Heart left ventricle (tissue), 16 donors: ENCODE results near the gene PFKFB3. TPM values are rescaled to one million over a fixed set of nuclear protein-coding genes. Genes with fewer than 3 reads are reported as not detected.
"Not testable (repeated sequence)": the region's sequence is repeated elsewhere in the genome, so short reads cannot be mapped to it uniquely, and the experiment has no call there.

Experiments used
- ATAC-seq, 4 donors: fragments of 200-7000 bp; cut with Tn5 transposase; one replicate each; pipeline ENCODE4 v1.9.1; 2020 to 2022; ENCODE audit warnings: moderate library complexity in 4 of 4, mild to moderate bottlenecking in 3 of 4, moderate number of reproducible peaks in 1 of 4
- DNase-seq, 5 donors: peaks; one replicate each; pipeline ENCODE4 v3.0.0-alpha.2; 2020
- H3K27ac ChIP-seq, 12 donors: fragments of 200-600 bp; sonication (generic) in 4 of 12; one replicate each; pipeline versions ENCODE4 v1.5.0 to v1.8.0; 2016 to 2022; ENCODE audit warnings: mild to moderate bottlenecking in 2 of 12
- H3K27me3 ChIP-seq, 9 donors: fragments of 200-600 bp; sonication (generic) in 2 of 9; one replicate each; pipeline versions ENCODE4 v1.5.1 to v1.8.0; 2016 to 2022; ENCODE audit warnings: mild to moderate bottlenecking in 3 of 9
- H3K36me3 ChIP-seq, 9 donors: fragments of 200-600 bp; sonication (generic) in 2 of 9; one replicate each; pipeline versions ENCODE4 v1.5.0 to v1.8.0; 2018 to 2022; ENCODE audit warnings: mild to moderate bottlenecking in 2 of 9
- H3K4me1 ChIP-seq, 12 donors: fragments of 200-600 bp; sonication (generic) in 4 of 12; one replicate each; pipeline versions ENCODE4 v1.5.0 to v1.8.0; 2016 to 2022; ENCODE audit warnings: mild to moderate bottlenecking in 3 of 12
- H3K4me3 ChIP-seq, 12 donors: fragments of 200-600 bp; sonication (generic) in 4 of 12; one replicate each; pipeline versions ENCODE4 v1.5.0 to v1.8.0; 2017 to 2022; ENCODE audit warnings: mild to moderate bottlenecking in 9 of 12, moderate library complexity in 4 of 12
- H3K9me3 ChIP-seq, 12 donors: fragments of 200-600 bp; sonication (generic) in 4 of 12; one replicate each; pipeline versions ENCODE4 v1.5.0 to v1.8.0; 2016 to 2022; ENCODE audit warnings: mild to moderate bottlenecking in 1 of 12
- POLR2A ChIP-seq, 2 donors: fragments of 450-650 bp; IDR thresholded peaks; one replicate each; pipeline ENCODE4 v1.6.1; 2017; ENCODE audit warnings: antibody characterized with exemption in 2 of 2, mild to moderate bottlenecking in 2 of 2, moderate library complexity in 2 of 2
- WGBS, 4 donors: extraction: QIAGEN DNeasy Blood & Tissue Kit in 2 of 4; methylation state at CpG; one replicate each; pipeline versions ENCODE4 v1.1.5 to v1.1.7; 2013 to 2018; 5-methylcytosine and 5-hydroxymethylcytosine counted together
- intact Hi-C, 10 donors: fragments of 100-400 bp; cut with DNase I; formaldehyde crosslinking; loops; one replicate each; pipeline versions ENCODE4 v1.11.1 to v1.14.2; 2022
- polyA plus RNA-seq, 2 donors: library from polyadenylated mRNA; stranded (reverse); fragments of 200-250 nt; gene quantifications; one replicate each; pipeline ENCODE4 v1.2.3, GENCODE V29; 2013
- total RNA-seq, 9 donors: library from RNA; depleted of rRNA in 2 of 9; stranded (reverse); fragments of >200 nt in 2 of 9; fragmentation: NEBNext Ultra II Directional in 3 of 9; extraction: Animal tissue kit (Norgen Biotek cat#: 25700) in 3 of 9; gene quantifications; one replicate each; pipeline versions ENCODE4 v1.1.0 to v1.2.4, GENCODE V29; 2016 to 2023
- TF ChIP-seq, protein P1 (sequence below), 12 donors: fragments of 200-600 bp; sonication (generic) in 4 of 12; IDR thresholded peaks; one replicate each; pipeline versions ENCODE4 v1.5.0 to v1.8.0; 2018 to 2022; ENCODE audit warnings: antibody characterized with exemption in 12 of 12, mild to moderate bottlenecking in 5 of 12
- donor health status: ischemic (EF 13 %, LVEDD 7.1; RV severe dilation, severe dysfunction).
- donor health status: healthy with polysubstance abuse.
- donor health status: DM: no; HTN: yes; CAD: no.
- donor health status: DM: no; HTN: no; CAD: no.
- donor health status: ischemic (EF 25% LVEDD 6.9; RV normal size, moderate dysfunction).
- donor health status: ischemic (EF 25% LVEDD 5.7; RV mildly dilated, moderate dysfunction).
- donor health status: healthy.
- donor health status: DM: yes; HTN: yes; CAD: no.
- donor health status: ischemic (EF 35%, LVEDD 5.7; RV mildly dilated, moderate dysfunction).
- donor health status: nonischemic (EF 11% LVEDD 7.7; RV severe dilation, severe dysfunction).
- donor health status: DM: yes; HTN: yes; CAD: no.
- donor health status: PGD.
- donor health status: ischemic (EF 29% LVEDD 5.4; RV normal size, mild dysfunction).
- donor health status: nonischemic (EF 23%, LVEDD 6.1; RV moderate dilation, normal function).

The PFKFB3 gene
- total and polyA plus RNA-seq, 11 donors, result 6.2 to 53.1 (median 13.4) TPM

DNA sequence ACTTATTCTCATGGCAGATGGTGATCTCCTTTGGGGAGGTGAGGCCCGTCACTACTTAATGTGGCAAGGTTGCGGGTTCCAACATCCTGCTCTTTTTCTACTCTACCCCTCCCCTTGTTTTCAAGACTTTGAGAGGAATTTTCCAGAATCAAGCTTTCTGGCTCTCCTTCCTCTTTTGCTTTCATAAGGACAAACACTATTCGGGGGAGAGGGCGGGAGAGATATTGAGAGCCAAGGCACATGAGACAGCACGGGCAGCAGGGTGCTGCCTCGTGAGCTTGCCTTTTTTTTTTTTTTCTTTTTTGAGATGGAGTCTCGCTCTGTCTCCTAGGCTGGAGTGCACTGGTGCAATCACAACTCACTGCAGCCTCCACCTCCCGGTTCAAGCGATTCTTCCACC, 6.9 kb upstream of the PFKFB3 start:
- Histone ChIP-seq H3K27me3 (no peaks in the 10 kb centered on the region), H3K27ac (peak overlapping the region in 10 of 12 donors; percentile 20 to 84 (median 46)), H3K4me1 (peaks cover 0 to 78% (median 13%) of the 10 kb centered on the region in 12 donors), H3K36me3 (no peaks in the 10 kb centered on the region), H3K4me3 (no peak overlapping the region), H3K9me3 (no peaks in the 10 kb centered on the region)
- TF ChIP-seq, protein P1, sequence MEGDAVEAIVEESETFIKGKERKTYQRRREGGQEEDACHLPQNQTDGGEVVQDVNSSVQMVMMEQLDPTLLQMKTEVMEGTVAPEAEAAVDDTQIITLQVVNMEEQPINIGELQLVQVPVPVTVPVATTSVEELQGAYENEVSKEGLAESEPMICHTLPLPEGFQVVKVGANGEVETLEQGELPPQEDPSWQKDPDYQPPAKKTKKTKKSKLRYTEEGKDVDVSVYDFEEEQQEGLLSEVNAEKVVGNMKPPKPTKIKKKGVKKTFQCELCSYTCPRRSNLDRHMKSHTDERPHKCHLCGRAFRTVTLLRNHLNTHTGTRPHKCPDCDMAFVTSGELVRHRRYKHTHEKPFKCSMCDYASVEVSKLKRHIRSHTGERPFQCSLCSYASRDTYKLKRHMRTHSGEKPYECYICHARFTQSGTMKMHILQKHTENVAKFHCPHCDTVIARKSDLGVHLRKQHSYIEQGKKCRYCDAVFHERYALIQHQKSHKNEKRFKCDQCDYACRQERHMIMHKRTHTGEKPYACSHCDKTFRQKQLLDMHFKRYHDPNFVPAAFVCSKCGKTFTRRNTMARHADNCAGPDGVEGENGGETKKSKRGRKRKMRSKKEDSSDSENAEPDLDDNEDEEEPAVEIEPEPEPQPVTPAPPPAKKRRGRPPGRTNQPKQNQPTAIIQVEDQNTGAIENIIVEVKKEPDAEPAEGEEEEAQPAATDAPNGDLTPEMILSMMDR (IDR thresholded peaks at IDR 0.05), result no peak
- no peak for TF ChIP-seq POLR2A (IDR thresholded peaks at IDR 0.05)
- intact Hi-C loops, result no loop called here
- ATAC-seq (peak in 3 of 4 donors; percentile 16 to 47 (median 18)), DNase-seq (peak in 2 of 5 donors; percentile 39 to 54)
- 65 to 85% (median 76%) methylated on average over 9 of the region's 9 CpGs for WGBS, 4 donors

DNA sequence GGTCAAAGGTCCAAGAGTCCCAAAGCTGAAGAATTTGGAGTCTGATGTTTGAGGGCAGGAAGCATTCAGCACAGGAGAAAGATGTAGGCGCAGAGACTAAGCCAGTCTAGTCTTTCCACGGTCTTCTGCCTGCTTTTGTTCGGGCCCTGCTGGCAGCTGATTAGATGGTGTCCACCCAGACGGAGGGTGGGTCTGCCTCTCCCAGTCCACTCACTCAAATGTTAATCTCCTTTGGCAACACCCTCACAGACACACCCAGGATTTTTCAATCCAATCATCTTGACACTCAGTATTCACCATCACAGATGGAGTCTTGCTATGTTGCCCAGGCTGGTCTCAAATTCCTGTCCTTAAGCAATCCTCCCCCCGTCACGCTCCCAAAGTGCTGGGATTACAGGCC, 6.2 kb upstream of the PFKFB3 start:
- 82 to 94% (median 90%) methylated on average over 6 of the region's 6 CpGs for WGBS, 4 donors
- H3K4me3 ChIP-seq, H3K36me3 ChIP-seq, H3K27me3 ChIP-seq, H3K9me3 ChIP-seq, ATAC-seq, intact Hi-C loops: not testable (repeated sequence)
- peak overlapping the region in 5 of 12 donors; percentile 20 to 84 (median 53) for H3K27ac ChIP-seq
- peaks cover 0 to 74% (median 11%) of the 10 kb centered on the region in 12 donors for H3K4me1 ChIP-seq
- peak in 1 of 5 donors; percentile 12 for DNase-seq

DNA sequence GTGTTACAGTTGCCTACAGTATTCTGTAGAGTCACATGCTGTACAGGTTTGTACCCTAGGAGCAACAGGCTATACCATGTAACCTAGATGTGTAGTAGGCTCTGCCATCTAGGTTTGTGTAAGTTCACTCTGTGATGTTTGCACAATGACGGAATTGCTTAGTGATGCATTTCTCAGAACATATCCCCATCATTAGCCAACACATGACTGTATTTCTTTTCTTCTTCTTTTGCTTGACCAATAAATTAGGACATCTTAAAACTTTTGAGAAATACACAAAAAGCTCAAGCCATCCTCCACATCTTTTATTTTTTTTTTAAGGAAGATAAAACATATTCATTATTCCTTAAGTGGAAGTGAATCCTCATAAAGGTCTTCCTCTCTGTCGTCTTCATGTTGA, 5.4 kb upstream of the PFKFB3 start:
- Histone ChIP-seq H3K27ac (peak overlapping the region in 2 of 12 donors; percentile 53 to 84), H3K27me3 (no peaks in the 10 kb centered on the region), H3K9me3 (no peaks in the 10 kb centered on the region), H3K4me1 (peaks cover 0 to 78% (median 14%) of the 10 kb centered on the region in 12 donors), H3K36me3 (no peaks in the 10 kb centered on the region), H3K4me3 (no peak overlapping the region)
- peak in 1 of 5 donors; percentile 2 for DNase-seq
- WGBS, 4 donors, result 74 to 83% (median 80%) methylated on average over 2 of the region's 2 CpGs
- intact Hi-C loops, result no loop called here
- no peak for TF ChIP-seq POLR2A (IDR thresholded peaks at IDR 0.05)
- TF ChIP-seq, protein P1 (IDR thresholded peaks at IDR 0.05), result no peak
- no peak for ATAC-seq

DNA sequence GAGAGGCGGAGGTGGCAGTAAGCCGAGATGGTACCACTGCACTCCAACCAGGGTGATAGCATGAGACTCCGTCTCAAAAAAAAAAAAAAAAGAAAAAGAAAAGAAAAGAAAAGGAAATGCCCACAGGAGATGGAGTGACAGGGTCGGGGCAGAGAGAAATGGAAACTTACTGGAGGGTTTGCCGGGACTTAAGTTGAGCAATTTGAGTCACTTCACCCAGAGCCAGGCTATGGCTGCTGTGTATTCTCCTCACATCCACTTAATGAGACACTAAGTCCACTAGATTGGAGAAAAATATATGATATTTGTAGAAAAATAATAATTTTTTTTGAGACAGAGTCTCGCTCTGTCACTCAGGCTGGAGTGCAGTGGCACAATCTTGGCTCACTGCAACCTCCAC, 4.6 kb upstream of the PFKFB3 start:
- Histone ChIP-seq H3K4me1 (peaks cover 0 to 74% (median 18%) of the 10 kb centered on the region in 12 donors), H3K36me3 (no peaks in the 10 kb centered on the region), H3K27me3 (no peaks in the 10 kb centered on the region), H3K9me3 (no peaks in the 10 kb centered on the region), H3K27ac (peak overlapping the region in 2 of 12 donors; percentile 53 to 84), H3K4me3 (no peak overlapping the region)
- DNase-seq, result peak in 1 of 5 donors; percentile 8
- TF ChIP-seq, protein P1 (IDR thresholded peaks at IDR 0.05), result no peak
- TF ChIP-seq POLR2A (IDR thresholded peaks at IDR 0.05), result no peak
- intact Hi-C loops, result no loop called here
- 91 to 96% (median 94%) methylated on average over 6 of the region's 6 CpGs for WGBS, 4 donors
- ATAC-seq, result no peak
